Adrenal gland (tissue), 12 donors: ENCODE data around the gene MED27. TPM values are rescaled to one million over a fixed set of nuclear protein-coding genes. Genes with fewer than 3 reads are reported as not detected.

Experiments used
- DNase-seq, 7 donors: peaks; one replicate each; pipeline ENCODE4 v3.0.0-alpha.2; 2019 to 2020
- H3K27ac ChIP-seq, 5 donors: fragments of 200-600 bp; sonication (generic) in 4 of 5; 1 replicate in 3 of 5; 2 replicates in 2 of 5; pipeline versions ENCODE4 v1.5.1 to v1.8.0; 2016 to 2020; ENCODE audit warnings: mild to moderate bottlenecking in 1 of 5
- H3K27me3 ChIP-seq: fragments of 200-600 bp; 2 replicates; pipeline ENCODE4 v1.8.0; 2021
- H3K36me3 ChIP-seq, 2 donors: fragments of 200-600 bp; replicated peaks in 1 of 2; 1 replicate in 1 of 2; 2 replicates in 1 of 2; pipeline versions ENCODE4 v1.5.1 to v1.8.0; 2018 to 2022
- H3K4me1 ChIP-seq, 2 donors: fragments of 200-600 bp; replicated peaks in 1 of 2; 1 replicate in 1 of 2; 2 replicates in 1 of 2; pipeline versions ENCODE4 v1.5.1 to v1.8.0; 2018 to 2021
- H3K4me3 ChIP-seq, 4 donors: fragments of 200-600 bp; sonication (generic) in 3 of 4; one replicate each; pipeline ENCODE4 v1.5.1; 2016 to 2018
- H3K9me3 ChIP-seq, 3 donors: fragments of 200-600 bp; sonication (generic) in 1 of 3; replicated peaks in 1 of 3; 1 replicate in 2 of 3; 2 replicates in 1 of 3; pipeline versions ENCODE4 v1.5.1 to v1.8.0; 2016 to 2021
- CTCF ChIP-seq, 6 experiments: fragments of 450-650 bp in 4 of 6; fragments of 200-600 bp in 2 of 6; sonication (generic) in 1 of 6; IDR thresholded peaks; 1 replicate in 5 of 6; 2 replicates in 1 of 6; pipeline versions ENCODE4 v1.5.1 to v1.8.0; 2016 to 2021; ENCODE audit warnings: antibody characterized with exemption in 6 of 6, mild to moderate bottlenecking in 2 of 6, moderate library complexity in 1 of 6
- POLR2A ChIP-seq, 2 donors: fragments of 450-650 bp; IDR thresholded peaks; one replicate each; pipeline ENCODE4 v1.6.1; 2017; ENCODE audit warnings: antibody characterized with exemption in 2 of 2, mild to moderate bottlenecking in 2 of 2, moderate library complexity in 1 of 2
- WGBS, 4 donors: extraction: QIAGEN DNeasy Blood & Tissue Kit in 2 of 4; methylation state at CpG; one replicate each; pipeline versions ENCODE4 v1.1.5 to v1.1.7; 2013 to 2017; 5-methylcytosine and 5-hydroxymethylcytosine counted together
- intact Hi-C, 2 donors: fragments of 100-400 bp; cut with DNase I; formaldehyde crosslinking; loops; one replicate each; pipeline versions ENCODE4 v1.14.1 to v1.15.0; 2022 to 2023
- polyA plus RNA-seq, 3 donors: library from polyadenylated mRNA; stranded (reverse); fragments of 200-250 nt in 2 of 3; fragments of 350-450 nt in 1 of 3; fragmentation: Illumina TruSeq in 1 of 3; extraction: RNeasy Lipid Tissue Mini Kit (QIAGEN cat#74804) in 1 of 3; gene quantifications; one replicate each; pipeline ENCODE4 v1.2.3, GENCODE V29; 2013 to 2014
- total RNA-seq, 9 donors: library from RNA; depleted of rRNA in 4 of 9; stranded (reverse); fragments of >200 nt in 4 of 9; fragments of 120-200 nt in 1 of 9; fragmentation: NEBNext Ultra II Directional in 1 of 9; extraction: Animal tissue kit (Norgen Biotek cat#: 25700) in 1 of 9; gene quantifications; one replicate each; pipeline versions ENCODE4 v1.1.0 to v1.2.4, GENCODE V29; 2013 to 2023
- donor health status: healthy with polysubstance abuse.
- donor health status: Bipolar disorder and iron deficiency.
- donor health status: DM: yes; HTN: yes; CAD: no.
- donor health status: DM: no; HTN: no; CAD: no.
- donor health status: DM: no; HTN: no; CAD: no.
- donor health status: DM: yes; HTN: yes; CAD: no.

Gene MED27
- total and polyA plus RNA-seq, 12 donors = 12.2 to 37.4 (median 15.9) TPM

GRCh38 chr9:131854896-131855613 is 224.6 kb downstream of the MED27 start:
- Histone ChIP-seq H3K4me1 (no peaks in the 10 kb centered on the region), H3K36me3 (no peaks in the 10 kb centered on the region), H3K27ac (no peak overlapping the region), H3K27me3 (no peaks in the 10 kb centered on the region), H3K9me3 (no peaks in the 10 kb centered on the region), H3K4me3 (no peak overlapping the region)
- DNase-seq = peak in 1 of 7 donors; percentile 74
- TF ChIP-seq CTCF (IDR thresholded peaks at IDR 0.05) (no peak), POLR2A (IDR thresholded peaks at IDR 0.05) (no peak)
- intact Hi-C loops = no loop called here
- 38 to 61% (median 59%) methylated on average over 12 to 21 of the region's 21 CpGs for WGBS, 4 donors

- Histone ChIP-seq H3K27me3 (no peaks in the 10 kb centered on the region), H3K4me3 (no peak overlapping the region), H3K27ac (no peak overlapping the region), H3K9me3 (no peaks in the 10 kb centered on the region), H3K36me3 (no peaks in the 10 kb centered on the region), H3K4me1 (no peaks in the 10 kb centered on the region)
- intact Hi-C loops = no loop called here
- 58 to 68% (median 64%) methylated on average over 3 to 8 of the region's 8 CpGs for WGBS, 4 donors
- DNase-seq = peak in 2 of 7 donors; percentile 2 to 70
- TF ChIP-seq POLR2A (IDR thresholded peaks at IDR 0.05) (no peak), CTCF (IDR thresholded peaks at IDR 0.05) (no peak)
Measured at GRCh38 chr9:131854334-131854733, 225.3 kb downstream of the MED27 start.

GRCh38 chr9:131853434-131853833 is 226.2 kb downstream of the MED27 start:
- Histone ChIP-seq H3K4me1 (no peaks in the 10 kb centered on the region), H3K36me3 (no peaks in the 10 kb centered on the region), H3K27me3 (no peaks in the 10 kb centered on the region), H3K9me3 (no peaks in the 10 kb centered on the region), H3K4me3 (no peak overlapping the region), H3K27ac (no peak overlapping the region)
- TF ChIP-seq CTCF (IDR thresholded peaks at IDR 0.05) (no peak), POLR2A (IDR thresholded peaks at IDR 0.05) (no peak)
- intact Hi-C loops = no loop called here
- no peak for DNase-seq
- 73 to 96% (median 84%) methylated on average over 7 of the region's 7 CpGs for WGBS, 4 donors

- TF ChIP-seq POLR2A (IDR thresholded peaks at IDR 0.05) (no peak), CTCF (IDR thresholded peaks at IDR 0.05) (no peak)
- no peaks in the 10 kb centered on the region for H3K27me3 ChIP-seq
- H3K36me3 ChIP-seq = no peaks in the 10 kb centered on the region
- intact Hi-C loops = no loop called here
- no peaks in the 10 kb centered on the region for H3K4me1 ChIP-seq
- DNase-seq = no peak
- H3K9me3 ChIP-seq = no peaks in the 10 kb centered on the region
- no peak overlapping the region for H3K4me3 ChIP-seq
- no peak overlapping the region for H3K27ac ChIP-seq
- 54 to 80% (median 66%) methylated on average over 7 of the region's 7 CpGs for WGBS, 4 donors
Measured at GRCh38 chr9:131851414-131851813, 228.3 kb downstream of the MED27 start.
